ENCODE data around the gene SP1. TPM values are rescaled to one million over a fixed set of nuclear protein-coding genes. Genes with fewer than 3 reads are reported as not detected.

SP1 gene
- total RNA-seq, 3 donors from 2014 or later (not counting 1 experiment from before 2014, with no cell fraction given), result 84.6 to 96.3 (median 88.5) TPM

DNA sequence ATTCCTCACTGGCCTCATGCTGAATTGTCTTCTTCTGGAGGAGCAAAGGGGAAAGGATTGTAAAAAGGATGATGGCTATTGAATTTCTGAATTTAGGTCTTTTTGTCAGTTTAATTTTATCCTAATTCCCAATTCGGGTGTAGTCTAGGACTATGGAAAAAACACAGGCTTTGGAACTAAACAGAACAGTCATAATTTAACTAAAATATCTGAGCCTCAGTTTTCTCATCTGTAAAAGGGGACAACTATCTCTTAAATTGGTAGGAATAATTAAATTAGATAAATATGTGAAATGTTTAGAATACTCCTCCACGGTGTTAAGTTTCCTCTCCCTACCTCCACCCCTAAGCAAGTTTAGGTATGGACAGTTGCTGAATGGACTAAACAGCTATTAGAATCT lies 3.2 kb upstream of the SP1 start:
- Histone ChIP-seq H3K9me3 (ENCODE audit: control insufficient read depth, insufficient read depth, low read length) (no peaks in the 10 kb centered on the region), H3K4me1 (ENCODE audit: control insufficient read depth, insufficient read depth, low read length) (peaks cover 26% of the 10 kb centered on the region), H3K27ac (ENCODE audit: low read length) (no peak overlapping the region), H3K4me3 (ENCODE audit: low read length) (no peak overlapping the region), H3K27me3 (ENCODE audit: control insufficient read depth, insufficient read depth, low read length) (no peaks in the 10 kb centered on the region), H3K36me3 (ENCODE audit: control insufficient read depth, insufficient read depth, low read length) (peaks cover under 1% of the 10 kb centered on the region)
- intact Hi-C loops (cut with micrococcal nuclease), result no loop called here
- no CpG with 5 or more reads among the region's 2 CpGs for WGBS (ENCODE audit: insufficient coverage)
- H3K27me3 Mint-ChIP-seq (ENCODE audit: low read depth in 2 of 2), result no peaks in the 10 kb centered on the region
- ATAC-seq, result no peak
- no peak overlapping the region for H3K27ac Mint-ChIP-seq
- no peaks in the 10 kb centered on the region for H3K36me3 Mint-ChIP-seq
- DNase-seq, result no peak
- peaks cover 17 to 22% of the 10 kb centered on the region in 2 donors for H3K4me1 Mint-ChIP-seq
- TF ChIP-seq, protein P1, sequence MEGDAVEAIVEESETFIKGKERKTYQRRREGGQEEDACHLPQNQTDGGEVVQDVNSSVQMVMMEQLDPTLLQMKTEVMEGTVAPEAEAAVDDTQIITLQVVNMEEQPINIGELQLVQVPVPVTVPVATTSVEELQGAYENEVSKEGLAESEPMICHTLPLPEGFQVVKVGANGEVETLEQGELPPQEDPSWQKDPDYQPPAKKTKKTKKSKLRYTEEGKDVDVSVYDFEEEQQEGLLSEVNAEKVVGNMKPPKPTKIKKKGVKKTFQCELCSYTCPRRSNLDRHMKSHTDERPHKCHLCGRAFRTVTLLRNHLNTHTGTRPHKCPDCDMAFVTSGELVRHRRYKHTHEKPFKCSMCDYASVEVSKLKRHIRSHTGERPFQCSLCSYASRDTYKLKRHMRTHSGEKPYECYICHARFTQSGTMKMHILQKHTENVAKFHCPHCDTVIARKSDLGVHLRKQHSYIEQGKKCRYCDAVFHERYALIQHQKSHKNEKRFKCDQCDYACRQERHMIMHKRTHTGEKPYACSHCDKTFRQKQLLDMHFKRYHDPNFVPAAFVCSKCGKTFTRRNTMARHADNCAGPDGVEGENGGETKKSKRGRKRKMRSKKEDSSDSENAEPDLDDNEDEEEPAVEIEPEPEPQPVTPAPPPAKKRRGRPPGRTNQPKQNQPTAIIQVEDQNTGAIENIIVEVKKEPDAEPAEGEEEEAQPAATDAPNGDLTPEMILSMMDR (IDR thresholded peaks at IDR 0.05), result no peak
- H3K4me3 Mint-ChIP-seq, result no peak overlapping the region
- no peaks in the 10 kb centered on the region for H3K9me3 Mint-ChIP-seq

DNA sequence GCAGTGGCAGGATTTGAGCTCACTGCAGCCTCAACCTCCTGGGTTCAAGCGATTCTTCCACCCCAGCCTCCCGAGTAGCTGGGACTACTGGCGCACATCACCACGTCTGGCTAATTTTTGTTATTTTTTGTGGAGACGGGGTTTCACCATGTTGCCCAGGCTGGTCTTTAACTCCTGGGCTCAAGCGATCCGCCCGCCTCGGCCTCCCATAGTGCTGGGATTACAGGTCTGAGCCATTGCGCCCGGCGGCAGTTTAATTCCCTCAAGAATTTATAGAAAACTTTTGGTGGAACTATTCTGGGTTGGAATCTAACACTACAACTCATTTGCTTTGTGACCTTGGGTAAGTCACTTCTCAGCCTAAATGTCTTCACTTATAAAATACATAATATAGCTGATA lies 1.8 kb upstream of the SP1 start:
- intact Hi-C loops (cut with micrococcal nuclease), result loop anchor here (2.0 kb wide), 2 partner anchors 53 to 123 kb away; partner anchors contain the start of gene TARBP2
- WGBS (ENCODE audit: insufficient coverage), result 97% methylated on average over 9 of the region's 12 CpGs
- ATAC-seq, result no peak

DNA sequence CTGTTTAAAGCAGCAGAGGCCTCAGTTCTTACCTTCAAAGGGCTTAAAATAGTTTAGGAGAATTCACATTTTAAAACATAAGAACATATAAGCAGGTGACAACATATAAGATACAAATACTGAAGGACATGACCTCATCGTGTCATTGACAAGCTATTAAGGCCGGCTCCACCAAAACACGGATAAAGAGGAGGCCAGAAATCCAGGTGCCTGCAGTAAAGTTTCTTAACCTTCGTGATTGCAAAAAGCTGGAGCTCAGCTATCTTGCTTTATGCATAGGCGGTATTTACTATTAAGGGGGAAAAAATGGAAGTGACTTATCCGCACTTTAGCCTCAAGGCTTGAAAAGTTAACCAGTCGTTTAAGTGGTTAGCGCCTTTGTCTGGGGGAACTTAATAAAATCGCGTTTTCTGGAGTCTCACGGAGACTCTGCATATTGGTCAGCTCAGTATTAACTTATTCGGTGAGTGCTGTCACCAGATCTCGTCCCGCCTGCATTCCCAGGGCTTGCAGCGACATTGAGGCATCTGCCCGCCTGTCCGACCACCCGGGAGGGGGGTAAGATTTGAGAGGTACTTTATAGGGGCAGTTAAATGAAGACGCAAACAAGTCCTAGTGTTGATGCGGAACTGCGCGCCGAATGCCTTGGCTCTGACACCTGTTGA lies 1.1 kb upstream of the SP1 start:
- H3K9me3 ChIP-seq (ENCODE audit: control insufficient read depth, insufficient read depth, low read length), result no peaks in the 10 kb centered on the region
- H3K36me3 ChIP-seq (ENCODE audit: control insufficient read depth, insufficient read depth, low read length), result peaks cover 20% of the 10 kb centered on the region
- H3K4me1 ChIP-seq (ENCODE audit: control insufficient read depth, insufficient read depth, low read length), result peaks cover 37% of the 10 kb centered on the region
- Mint-ChIP-seq H3K27ac (no peak overlapping the region), H3K9me3 (no peaks in the 10 kb centered on the region), H3K4me3 (no peak overlapping the region), H3K36me3 (no peaks in the 10 kb centered on the region), H3K27me3 (ENCODE audit: low read depth in 2 of 2) (no peaks in the 10 kb centered on the region), H3K4me1 (peaks cover 27 to 31% of the 10 kb centered on the region in 2 donors)
- WGBS (ENCODE audit: insufficient coverage), result 26% methylated on average over 23 of the region's 23 CpGs
- no peaks in the 10 kb centered on the region for H3K27me3 ChIP-seq (ENCODE audit: control insufficient read depth, insufficient read depth, low read length)
- TF ChIP-seq, protein P1 (IDR thresholded peaks at IDR 0.05), result no peak
- peak overlapping the region; percentile 53 for H3K4me3 ChIP-seq (ENCODE audit: low read length)
- ATAC-seq, result no peak
- peak overlapping the region; percentile 74 for H3K27ac ChIP-seq (ENCODE audit: low read length)
- DNase-seq, result peak in 1 of 2 donors; percentile 36
- intact Hi-C loops (cut with micrococcal nuclease), result loop anchor here (1.0 to 2.0 kb wide), 3 partner anchors 54 to 122 kb away; partner anchors contain the start of genes PRR13 and TARBP2

More for the DNA sequence above, 1.8 kb upstream of the SP1 start:
- Mint-ChIP-seq H3K4me1 (peaks cover 22 to 27% of the 10 kb centered on the region in 2 donors), H3K27me3 (ENCODE audit: low read depth in 2 of 2) (no peaks in the 10 kb centered on the region), H3K9me3 (no peaks in the 10 kb centered on the region), H3K36me3 (no peaks in the 10 kb centered on the region), H3K27ac (no peak overlapping the region), H3K4me3 (no peak overlapping the region)
- H3K27ac ChIP-seq (ENCODE audit: low read length), result peak overlapping the region; percentile 74
- H3K9me3 ChIP-seq (ENCODE audit: control insufficient read depth, insufficient read depth, low read length), result no peaks in the 10 kb centered on the region
- DNase-seq, result no peak
- H3K27me3 ChIP-seq (ENCODE audit: control insufficient read depth, insufficient read depth, low read length), result no peaks in the 10 kb centered on the region
- no peak overlapping the region for H3K4me3 ChIP-seq (ENCODE audit: low read length)
- peaks cover 15% of the 10 kb centered on the region for H3K36me3 ChIP-seq (ENCODE audit: control insufficient read depth, insufficient read depth, low read length)
- peaks cover 34% of the 10 kb centered on the region for H3K4me1 ChIP-seq (ENCODE audit: control insufficient read depth, insufficient read depth, low read length)
- TF ChIP-seq, protein P1 (IDR thresholded peaks at IDR 0.05), result no peak

Data from natural killer cell (primary cell).